ENCODE results near the gene OSER1. TPM values are rescaled to one million over a fixed set of nuclear protein-coding genes. Genes with fewer than 3 reads are reported as not detected.

The OSER1 gene
- total RNA-seq, 1 experiment from 2014 or later: 24.3 TPM

DNA sequence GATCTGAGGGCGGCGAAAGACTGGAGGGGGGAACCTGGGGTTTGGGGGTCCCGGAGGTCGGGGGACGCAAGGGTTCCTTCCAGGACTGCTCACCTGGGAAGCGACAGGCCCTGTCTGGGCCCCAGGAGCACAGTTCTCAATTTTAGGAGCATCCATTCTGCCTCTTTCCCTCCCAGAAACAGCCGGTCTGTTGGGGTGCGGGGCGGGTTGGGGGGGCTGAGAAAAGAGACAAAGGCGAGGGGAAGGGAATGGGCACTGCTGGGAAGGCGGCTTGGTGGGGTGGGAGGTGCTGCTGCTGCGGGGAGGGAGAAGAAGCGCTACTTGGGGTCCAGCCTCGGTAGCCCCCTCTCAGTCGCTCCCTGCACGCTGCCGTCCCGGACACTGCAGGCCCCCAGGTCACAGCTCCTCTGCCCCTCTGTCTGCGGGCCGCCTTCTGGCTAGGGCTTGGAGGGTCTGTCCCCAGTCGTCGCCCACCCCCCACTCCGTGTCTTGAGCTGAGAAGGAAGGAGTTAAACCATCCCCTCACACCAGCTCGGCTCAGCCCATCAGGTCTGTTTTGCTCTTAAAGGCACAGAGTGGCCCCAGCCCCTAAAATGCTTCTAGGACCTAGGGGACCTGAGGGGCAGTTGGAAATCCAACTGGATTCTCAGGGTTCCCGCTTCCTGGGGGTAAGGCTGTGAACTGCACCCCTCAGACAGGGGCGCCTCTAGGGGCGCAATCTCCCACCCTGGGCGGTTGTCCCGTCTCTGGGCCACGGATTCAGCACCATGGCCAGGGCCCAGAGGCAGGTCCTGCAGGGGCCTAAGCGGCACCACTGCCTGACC is 37.2 kb upstream of the OSER1 start (continued):
- TF ChIP-seq, protein P1, sequence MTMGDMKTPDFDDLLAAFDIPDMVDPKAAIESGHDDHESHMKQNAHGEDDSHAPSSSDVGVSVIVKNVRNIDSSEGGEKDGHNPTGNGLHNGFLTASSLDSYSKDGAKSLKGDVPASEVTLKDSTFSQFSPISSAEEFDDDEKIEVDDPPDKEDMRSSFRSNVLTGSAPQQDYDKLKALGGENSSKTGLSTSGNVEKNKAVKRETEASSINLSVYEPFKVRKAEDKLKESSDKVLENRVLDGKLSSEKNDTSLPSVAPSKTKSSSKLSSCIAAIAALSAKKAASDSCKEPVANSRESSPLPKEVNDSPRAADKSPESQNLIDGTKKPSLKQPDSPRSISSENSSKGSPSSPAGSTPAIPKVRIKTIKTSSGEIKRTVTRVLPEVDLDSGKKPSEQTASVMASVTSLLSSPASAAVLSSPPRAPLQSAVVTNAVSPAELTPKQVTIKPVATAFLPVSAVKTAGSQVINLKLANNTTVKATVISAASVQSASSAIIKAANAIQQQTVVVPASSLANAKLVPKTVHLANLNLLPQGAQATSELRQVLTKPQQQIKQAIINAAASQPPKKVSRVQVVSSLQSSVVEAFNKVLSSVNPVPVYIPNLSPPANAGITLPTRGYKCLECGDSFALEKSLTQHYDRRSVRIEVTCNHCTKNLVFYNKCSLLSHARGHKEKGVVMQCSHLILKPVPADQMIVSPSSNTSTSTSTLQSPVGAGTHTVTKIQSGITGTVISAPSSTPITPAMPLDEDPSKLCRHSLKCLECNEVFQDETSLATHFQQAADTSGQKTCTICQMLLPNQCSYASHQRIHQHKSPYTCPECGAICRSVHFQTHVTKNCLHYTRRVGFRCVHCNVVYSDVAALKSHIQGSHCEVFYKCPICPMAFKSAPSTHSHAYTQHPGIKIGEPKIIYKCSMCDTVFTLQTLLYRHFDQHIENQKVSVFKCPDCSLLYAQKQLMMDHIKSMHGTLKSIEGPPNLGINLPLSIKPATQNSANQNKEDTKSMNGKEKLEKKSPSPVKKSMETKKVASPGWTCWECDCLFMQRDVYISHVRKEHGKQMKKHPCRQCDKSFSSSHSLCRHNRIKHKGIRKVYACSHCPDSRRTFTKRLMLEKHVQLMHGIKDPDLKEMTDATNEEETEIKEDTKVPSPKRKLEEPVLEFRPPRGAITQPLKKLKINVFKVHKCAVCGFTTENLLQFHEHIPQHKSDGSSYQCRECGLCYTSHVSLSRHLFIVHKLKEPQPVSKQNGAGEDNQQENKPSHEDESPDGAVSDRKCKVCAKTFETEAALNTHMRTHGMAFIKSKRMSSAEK (CRISPR knock-in tag; IDR thresholded peaks at IDR 0.05; ENCODE audit: borderline replicate concordance): no peak
- TF ChIP-seq NFATC4 (CRISPR knock-in tag; IDR thresholded peaks at IDR 0.05) (no peak), TEAD4 (CRISPR knock-in tag; IDR thresholded peaks at IDR 0.05) (peak; percentile 91), NR3C1 (CRISPR knock-in tag; conservative IDR thresholded peaks at IDR 0.05; ENCODE audit: low read depth) (no peak), ELF4 (CRISPR knock-in tag; IDR thresholded peaks at IDR 0.05; ENCODE audit: low read depth) (no peak), E2F5 (CRISPR knock-in tag; IDR thresholded peaks at IDR 0.05) (0 out of 2 replicates have a peak, but pooled peaks have one; percentile 39), KAT7 (CRISPR knock-in tag; IDR thresholded peaks at IDR 0.05; ENCODE audit: borderline replicate concordance) (no peak), ZNF219 (CRISPR knock-in tag; IDR thresholded peaks at IDR 0.05; ENCODE audit: borderline replicate concordance) (no peak), ATF2 (CRISPR knock-in tag; IDR thresholded peaks at IDR 0.05; ENCODE audit: borderline replicate concordance, low read depth) (no peak), IRF1 (CRISPR knock-in tag; IDR thresholded peaks at IDR 0.05) (no peak), HMGA2 (CRISPR knock-in tag; IDR thresholded peaks at IDR 0.05) (no peak)
- TF ChIP-seq, protein P2, sequence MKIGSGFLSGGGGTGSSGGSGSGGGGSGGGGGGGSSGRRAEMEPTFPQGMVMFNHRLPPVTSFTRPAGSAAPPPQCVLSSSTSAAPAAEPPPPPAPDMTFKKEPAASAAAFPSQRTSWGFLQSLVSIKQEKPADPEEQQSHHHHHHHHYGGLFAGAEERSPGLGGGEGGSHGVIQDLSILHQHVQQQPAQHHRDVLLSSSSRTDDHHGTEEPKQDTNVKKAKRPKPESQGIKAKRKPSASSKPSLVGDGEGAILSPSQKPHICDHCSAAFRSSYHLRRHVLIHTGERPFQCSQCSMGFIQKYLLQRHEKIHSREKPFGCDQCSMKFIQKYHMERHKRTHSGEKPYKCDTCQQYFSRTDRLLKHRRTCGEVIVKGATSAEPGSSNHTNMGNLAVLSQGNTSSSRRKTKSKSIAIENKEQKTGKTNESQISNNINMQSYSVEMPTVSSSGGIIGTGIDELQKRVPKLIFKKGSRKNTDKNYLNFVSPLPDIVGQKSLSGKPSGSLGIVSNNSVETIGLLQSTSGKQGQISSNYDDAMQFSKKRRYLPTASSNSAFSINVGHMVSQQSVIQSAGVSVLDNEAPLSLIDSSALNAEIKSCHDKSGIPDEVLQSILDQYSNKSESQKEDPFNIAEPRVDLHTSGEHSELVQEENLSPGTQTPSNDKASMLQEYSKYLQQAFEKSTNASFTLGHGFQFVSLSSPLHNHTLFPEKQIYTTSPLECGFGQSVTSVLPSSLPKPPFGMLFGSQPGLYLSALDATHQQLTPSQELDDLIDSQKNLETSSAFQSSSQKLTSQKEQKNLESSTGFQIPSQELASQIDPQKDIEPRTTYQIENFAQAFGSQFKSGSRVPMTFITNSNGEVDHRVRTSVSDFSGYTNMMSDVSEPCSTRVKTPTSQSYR (CRISPR knock-in tag; IDR thresholded peaks at IDR 0.05): no peak
- TF ChIP-seq, protein P3, sequence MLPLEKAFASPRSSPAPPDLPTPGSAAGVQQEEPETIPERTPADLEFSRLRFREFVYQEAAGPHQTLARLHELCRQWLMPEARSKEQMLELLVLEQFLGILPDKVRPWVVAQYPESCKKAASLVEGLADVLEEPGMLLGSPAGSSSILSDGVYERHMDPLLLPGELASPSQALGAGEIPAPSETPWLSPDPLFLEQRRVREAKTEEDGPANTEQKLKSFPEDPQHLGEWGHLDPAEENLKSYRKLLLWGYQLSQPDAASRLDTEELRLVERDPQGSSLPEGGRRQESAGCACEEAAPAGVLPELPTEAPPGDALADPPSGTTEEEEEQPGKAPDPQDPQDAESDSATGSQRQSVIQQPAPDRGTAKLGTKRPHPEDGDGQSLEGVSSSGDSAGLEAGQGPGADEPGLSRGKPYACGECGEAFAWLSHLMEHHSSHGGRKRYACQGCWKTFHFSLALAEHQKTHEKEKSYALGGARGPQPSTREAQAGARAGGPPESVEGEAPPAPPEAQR (CRISPR knock-in tag; IDR thresholded peaks at IDR 0.05): no peak
- TF ChIP-seq, protein P4, sequence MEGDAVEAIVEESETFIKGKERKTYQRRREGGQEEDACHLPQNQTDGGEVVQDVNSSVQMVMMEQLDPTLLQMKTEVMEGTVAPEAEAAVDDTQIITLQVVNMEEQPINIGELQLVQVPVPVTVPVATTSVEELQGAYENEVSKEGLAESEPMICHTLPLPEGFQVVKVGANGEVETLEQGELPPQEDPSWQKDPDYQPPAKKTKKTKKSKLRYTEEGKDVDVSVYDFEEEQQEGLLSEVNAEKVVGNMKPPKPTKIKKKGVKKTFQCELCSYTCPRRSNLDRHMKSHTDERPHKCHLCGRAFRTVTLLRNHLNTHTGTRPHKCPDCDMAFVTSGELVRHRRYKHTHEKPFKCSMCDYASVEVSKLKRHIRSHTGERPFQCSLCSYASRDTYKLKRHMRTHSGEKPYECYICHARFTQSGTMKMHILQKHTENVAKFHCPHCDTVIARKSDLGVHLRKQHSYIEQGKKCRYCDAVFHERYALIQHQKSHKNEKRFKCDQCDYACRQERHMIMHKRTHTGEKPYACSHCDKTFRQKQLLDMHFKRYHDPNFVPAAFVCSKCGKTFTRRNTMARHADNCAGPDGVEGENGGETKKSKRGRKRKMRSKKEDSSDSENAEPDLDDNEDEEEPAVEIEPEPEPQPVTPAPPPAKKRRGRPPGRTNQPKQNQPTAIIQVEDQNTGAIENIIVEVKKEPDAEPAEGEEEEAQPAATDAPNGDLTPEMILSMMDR (IDR thresholded peaks at IDR 0.05): peak; percentile 55; the same call in 1 of the 2 replicates
- TF ChIP-seq, protein P5, sequence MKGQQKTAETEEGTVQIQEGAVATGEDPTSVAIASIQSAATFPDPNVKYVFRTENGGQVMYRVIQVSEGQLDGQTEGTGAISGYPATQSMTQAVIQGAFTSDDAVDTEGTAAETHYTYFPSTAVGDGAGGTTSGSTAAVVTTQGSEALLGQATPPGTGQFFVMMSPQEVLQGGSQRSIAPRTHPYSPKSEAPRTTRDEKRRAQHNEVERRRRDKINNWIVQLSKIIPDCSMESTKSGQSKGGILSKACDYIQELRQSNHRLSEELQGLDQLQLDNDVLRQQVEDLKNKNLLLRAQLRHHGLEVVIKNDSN (CRISPR knock-in tag; IDR thresholded peaks at IDR 0.05): peak; percentile 32; the same call in 1 of the 2 replicates
- TF ChIP-seq, protein P6, sequence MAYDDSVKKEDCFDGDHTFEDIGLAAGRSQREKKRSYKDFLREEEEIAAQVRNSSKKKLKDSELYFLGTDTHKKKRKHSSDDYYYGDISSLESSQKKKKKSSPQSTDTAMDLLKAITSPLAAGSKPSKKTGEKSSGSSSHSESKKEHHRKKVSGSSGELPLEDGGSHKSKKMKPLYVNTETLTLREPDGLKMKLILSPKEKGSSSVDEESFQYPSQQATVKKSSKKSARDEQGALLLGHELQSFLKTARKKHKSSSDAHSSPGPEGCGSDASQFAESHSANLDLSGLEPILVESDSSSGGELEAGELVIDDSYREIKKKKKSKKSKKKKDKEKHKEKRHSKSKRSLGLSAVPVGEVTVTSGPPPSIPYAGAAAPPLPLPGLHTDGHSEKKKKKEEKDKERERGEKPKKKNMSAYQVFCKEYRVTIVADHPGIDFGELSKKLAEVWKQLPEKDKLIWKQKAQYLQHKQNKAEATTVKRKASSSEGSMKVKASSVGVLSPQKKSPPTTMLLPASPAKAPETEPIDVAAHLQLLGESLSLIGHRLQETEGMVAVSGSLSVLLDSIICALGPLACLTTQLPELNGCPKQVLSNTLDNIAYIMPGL (CRISPR knock-in tag; IDR thresholded peaks at IDR 0.05): peak; percentile 79
- TF ChIP-seq, protein P7, sequence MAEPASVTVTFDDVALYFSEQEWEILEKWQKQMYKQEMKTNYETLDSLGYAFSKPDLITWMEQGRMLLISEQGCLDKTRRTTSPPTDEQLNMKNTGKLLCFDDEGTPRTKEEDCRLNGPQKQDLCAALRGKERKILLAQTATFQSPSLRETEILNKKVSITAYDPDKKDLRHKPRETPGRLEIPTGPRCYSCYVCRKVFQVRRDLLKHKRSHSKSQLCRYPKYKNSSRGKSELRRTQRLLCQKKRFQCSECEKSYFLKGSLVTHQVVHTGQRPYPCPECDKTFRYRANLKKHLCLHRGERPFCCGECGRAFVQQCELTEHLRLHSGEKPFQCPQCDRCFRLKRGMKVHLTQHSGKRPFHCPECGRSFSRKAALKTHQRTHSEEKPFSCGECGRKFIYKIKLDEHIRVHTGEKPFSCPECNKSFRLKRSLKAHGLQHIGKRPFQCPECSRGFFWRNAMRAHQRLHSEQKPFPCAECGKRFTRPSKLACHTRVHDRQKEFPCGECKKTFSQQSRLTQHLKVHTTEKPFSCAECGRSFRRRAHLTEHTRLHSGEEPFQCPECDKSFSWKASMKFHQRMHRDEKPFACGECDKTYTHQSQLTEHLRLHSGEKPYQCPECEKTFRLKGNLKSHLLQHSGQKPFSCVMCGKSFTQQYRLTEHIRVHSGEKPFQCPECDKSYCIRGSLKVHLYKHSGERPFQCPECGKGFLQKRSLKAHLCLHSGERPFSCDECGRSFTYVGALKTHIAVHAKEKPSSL (CRISPR knock-in tag; conservative IDR thresholded peaks at IDR 0.05): no peak
